Upper lobe of left lung (tissue), 4 donors: Measurements from ENCODE around the gene ATL1.

Experiments
- EP300 ChIP-seq, 4 donors: sonication (generic); formaldehyde crosslinking; IDR thresholded peaks; one replicate each; pipeline ENCODE4 v1.5.1; 2017; ENCODE audit warnings: antibody characterized with exemption in 4 of 4, control low read depth in 2 of 4
- POLR2A ChIP-seq, 4 donors: fragments of 450-650 bp; IDR thresholded peaks; one replicate each; pipeline ENCODE4 v1.5.1; 2016 to 2017; ENCODE audit warnings: antibody characterized with exemption in 4 of 4, mild to moderate bottlenecking in 2 of 4
- POLR2AphosphoS5 ChIP-seq, 2 donors: sonication (generic); formaldehyde crosslinking; IDR thresholded peaks; one replicate each; pipeline ENCODE4 v1.5.1; 2017; ENCODE audit warnings: antibody characterized with exemption in 2 of 2
- TF ChIP-seq, protein P1 (sequence below), 6 experiments: fragments of 450-650 bp in 4 of 6; fragments of 200-600 bp in 2 of 6; sonication (generic) in 2 of 6; IDR thresholded peaks; one replicate each; pipeline ENCODE4 v1.5.1; 2016 to 2019; ENCODE audit warnings: antibody characterized with exemption in 6 of 6

DNA sequence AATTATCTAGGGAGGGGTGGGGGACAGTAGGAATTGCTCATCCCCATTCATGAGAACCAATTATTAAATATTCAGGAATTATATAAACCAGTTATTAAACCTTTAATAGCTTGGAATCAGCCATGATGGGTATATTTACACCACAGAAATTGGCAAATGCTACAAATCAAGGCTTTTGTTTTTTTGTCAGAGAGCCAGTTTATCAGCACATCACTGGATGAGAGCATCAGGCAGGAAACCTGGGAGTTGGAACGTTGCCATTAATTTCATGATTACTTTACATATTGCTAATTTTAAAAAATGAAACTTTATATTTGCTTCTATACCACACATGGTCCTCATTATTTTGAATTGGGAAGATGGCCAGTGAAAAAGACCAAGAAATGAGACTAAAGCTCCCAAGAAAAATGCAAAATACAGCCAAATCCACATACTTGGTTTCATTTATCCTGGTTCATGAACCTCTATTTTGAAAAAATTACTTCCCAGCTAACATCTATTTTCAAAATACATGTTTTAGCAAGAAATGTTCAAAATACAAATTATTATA lies 48.4 kb downstream of the ATL1 start:
- TF ChIP-seq, protein P1, sequence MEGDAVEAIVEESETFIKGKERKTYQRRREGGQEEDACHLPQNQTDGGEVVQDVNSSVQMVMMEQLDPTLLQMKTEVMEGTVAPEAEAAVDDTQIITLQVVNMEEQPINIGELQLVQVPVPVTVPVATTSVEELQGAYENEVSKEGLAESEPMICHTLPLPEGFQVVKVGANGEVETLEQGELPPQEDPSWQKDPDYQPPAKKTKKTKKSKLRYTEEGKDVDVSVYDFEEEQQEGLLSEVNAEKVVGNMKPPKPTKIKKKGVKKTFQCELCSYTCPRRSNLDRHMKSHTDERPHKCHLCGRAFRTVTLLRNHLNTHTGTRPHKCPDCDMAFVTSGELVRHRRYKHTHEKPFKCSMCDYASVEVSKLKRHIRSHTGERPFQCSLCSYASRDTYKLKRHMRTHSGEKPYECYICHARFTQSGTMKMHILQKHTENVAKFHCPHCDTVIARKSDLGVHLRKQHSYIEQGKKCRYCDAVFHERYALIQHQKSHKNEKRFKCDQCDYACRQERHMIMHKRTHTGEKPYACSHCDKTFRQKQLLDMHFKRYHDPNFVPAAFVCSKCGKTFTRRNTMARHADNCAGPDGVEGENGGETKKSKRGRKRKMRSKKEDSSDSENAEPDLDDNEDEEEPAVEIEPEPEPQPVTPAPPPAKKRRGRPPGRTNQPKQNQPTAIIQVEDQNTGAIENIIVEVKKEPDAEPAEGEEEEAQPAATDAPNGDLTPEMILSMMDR (IDR thresholded peaks at IDR 0.05), result no peak
- TF ChIP-seq EP300 (IDR thresholded peaks at IDR 0.05) (no peak), POLR2AphosphoS5 (IDR thresholded peaks at IDR 0.05) (no peak), POLR2A (IDR thresholded peaks at IDR 0.05) (no peak)
